ENCODE data around the gene VAV2. TPM values are rescaled to one million over a fixed set of nuclear protein-coding genes. Genes with fewer than 3 reads are reported as not detected.

VAV2 gene
- total and polyA plus RNA-seq, 2 of the 4 experiments (the other 2 are of a cell fraction) = 10.8 to 13.4 TPM

DNA sequence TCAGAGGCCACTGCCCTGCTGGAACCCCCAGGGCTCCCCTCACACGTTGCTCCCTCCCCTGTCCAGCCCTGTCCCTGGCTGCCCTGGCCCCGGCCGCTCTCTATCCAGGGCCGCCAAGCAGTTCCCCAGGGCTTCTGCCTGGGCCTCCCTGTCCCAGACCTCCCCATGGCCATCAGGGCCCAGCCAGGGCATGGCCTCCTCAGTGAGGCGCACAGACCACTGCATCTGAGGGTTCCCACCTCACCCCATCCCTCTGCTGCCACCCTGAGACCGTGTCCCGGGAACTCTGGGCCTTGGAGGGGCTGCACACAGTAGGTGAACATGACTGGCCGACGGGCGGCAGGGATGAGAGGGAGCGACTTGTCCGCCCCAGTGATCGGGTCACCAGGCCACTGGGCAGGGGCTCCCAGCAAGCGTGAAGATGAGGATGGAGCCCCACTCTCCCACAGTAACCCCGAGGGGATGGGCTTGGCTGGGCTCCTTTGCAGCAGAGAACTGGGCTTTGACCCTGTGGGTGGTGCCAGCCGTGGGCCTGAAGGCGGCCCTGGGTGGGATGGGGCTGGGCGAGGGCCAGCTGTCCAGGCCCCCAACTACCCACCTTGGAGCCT, 145.5 kb downstream of the VAV2 start:
- H3K9me1 ChIP-seq (ENCODE audit: insufficient read depth, low read length) = peaks cover 10% of the 10 kb centered on the region; the same call in 1 of the 2 replicates
- no peak overlapping the region for H3K23ac ChIP-seq (ENCODE audit: low read depth, low read length)
- intact Hi-C loops (cut with micrococcal nuclease) = no loop called here
- H2BK15ac ChIP-seq (ENCODE audit: low read depth, low read length) = no peak overlapping the region
- H2AK5ac ChIP-seq (ENCODE audit: low read depth, low read length) = no peak overlapping the region
- H3K4me1 ChIP-seq (ENCODE audit: control insufficient read depth, insufficient read depth, low read length) = no peaks in the 10 kb centered on the region
- no peaks in the 10 kb centered on the region for H3K9me3 ChIP-seq (ENCODE audit: control insufficient read depth, insufficient read depth, low read length)
- no peak overlapping the region for H4K5ac ChIP-seq (ENCODE audit: low read depth, low read length)
- WGBS, 2 experiments (ENCODE audit: extremely low coverage in 2 of 2, insufficient read length in 1 of 2) = 96% methylated on average over 11 of the region's 18 CpGs; no CpG with 5 or more reads in 1 of the 2 experiments
- no peak overlapping the region for H2AFZ ChIP-seq (replicated peaks; ENCODE audit: low read length, poor library complexity)
- no peak overlapping the region for H2BK20ac ChIP-seq (ENCODE audit: low read depth, low read length)
- in situ Hi-C loops (cut with MboI; ENCODE audit: low sequenced_read_pairs) = no loop called here
- H4K20me1 ChIP-seq (ENCODE audit: insufficient read depth, low read length) = 0 out of 2 replicates have a peak, but pooled peaks cover 22% of the 10 kb centered on the region
- peaks cover 28 to 79% of the 10 kb centered on the region in 2 experiments for H3K79me1 ChIP-seq (ENCODE audit: low read depth in 1 of 2, low read length in 2 of 2)
- TF ChIP-seq FOS (IDR thresholded peaks at IDR 0.05; ENCODE audit: low read depth, low read length) (no peak), POLR2A (IDR thresholded peaks at IDR 0.05; ENCODE audit: low read depth, low read length) (no peak)
- TF ChIP-seq, protein P1, sequence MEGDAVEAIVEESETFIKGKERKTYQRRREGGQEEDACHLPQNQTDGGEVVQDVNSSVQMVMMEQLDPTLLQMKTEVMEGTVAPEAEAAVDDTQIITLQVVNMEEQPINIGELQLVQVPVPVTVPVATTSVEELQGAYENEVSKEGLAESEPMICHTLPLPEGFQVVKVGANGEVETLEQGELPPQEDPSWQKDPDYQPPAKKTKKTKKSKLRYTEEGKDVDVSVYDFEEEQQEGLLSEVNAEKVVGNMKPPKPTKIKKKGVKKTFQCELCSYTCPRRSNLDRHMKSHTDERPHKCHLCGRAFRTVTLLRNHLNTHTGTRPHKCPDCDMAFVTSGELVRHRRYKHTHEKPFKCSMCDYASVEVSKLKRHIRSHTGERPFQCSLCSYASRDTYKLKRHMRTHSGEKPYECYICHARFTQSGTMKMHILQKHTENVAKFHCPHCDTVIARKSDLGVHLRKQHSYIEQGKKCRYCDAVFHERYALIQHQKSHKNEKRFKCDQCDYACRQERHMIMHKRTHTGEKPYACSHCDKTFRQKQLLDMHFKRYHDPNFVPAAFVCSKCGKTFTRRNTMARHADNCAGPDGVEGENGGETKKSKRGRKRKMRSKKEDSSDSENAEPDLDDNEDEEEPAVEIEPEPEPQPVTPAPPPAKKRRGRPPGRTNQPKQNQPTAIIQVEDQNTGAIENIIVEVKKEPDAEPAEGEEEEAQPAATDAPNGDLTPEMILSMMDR (conservative IDR thresholded peaks at IDR 0.05; ENCODE audit: low read depth, low read length) = no peak
- H3K14ac ChIP-seq (replicated peaks; ENCODE audit: low read depth, low read length) = no peak overlapping the region
- H2BK5ac ChIP-seq (ENCODE audit: low read depth, low read length, poor library complexity, severe bottlenecking) = no peak overlapping the region
- H3K4me3 ChIP-seq (ENCODE audit: insufficient read depth, low read depth, low read length) = no peak overlapping the region
- H3K4me2 ChIP-seq (ENCODE audit: low read depth, low read length) = no peak overlapping the region
- ATAC-seq (ENCODE audit: low read depth) (no peak), DNase-seq (no peak)
- no peak overlapping the region for H3K27ac ChIP-seq (ENCODE audit: insufficient read depth, low read length)
- H4K8ac ChIP-seq (ENCODE audit: low read depth in 2 of 2, low read length in 2 of 2) = no peak overlapping the region
- no peak overlapping the region for H3K56ac ChIP-seq (ENCODE audit: extremely low read depth, insufficient read depth, low read length)
- CTCF ChIA-PET = no interaction called here
- H4K91ac ChIP-seq (ENCODE audit: insufficient read depth, low read depth, low read length) = no peak overlapping the region
- dilution Hi-C loops (cut with HindIII; ENCODE audit: low sequenced_read_pairs, unreplicated experiment) = no loop called here
- BruUV-seq (replicated peaks) = no TSS peak
- no peaks in the 10 kb centered on the region for H3K36me3 ChIP-seq (ENCODE audit: control insufficient read depth, insufficient read depth, low read length)
- H3K4ac ChIP-seq (ENCODE audit: low read depth, low read length) = no peak overlapping the region
- no peak overlapping the region for H3K18ac ChIP-seq (ENCODE audit: low read depth, low read length)
- H3K27me3 ChIP-seq (ENCODE audit: control insufficient read depth, insufficient read depth, low read length) = no peaks in the 10 kb centered on the region
- POLR2A ChIA-PET (ENCODE audit: unreplicated experiment) = no interaction called here
- no peak overlapping the region for H3K9ac ChIP-seq (ENCODE audit: low read depth, low read length)
- H2AK9ac ChIP-seq (replicated peaks; ENCODE audit: low read depth, low read length, poor library complexity) = no peak overlapping the region
- H2BK120ac ChIP-seq (ENCODE audit: low read depth, low read length) = no peak overlapping the region
